Trophoblast cell (in vitro differentiated cells and primary cell): ENCODE measurements around the gene S100A12.

ENCODE experiments used
- DNase-seq, 2 donors: peaks; one replicate each; pipeline ENCODE4 v3.0.0-alpha.2; 2016
- H2AFZ ChIP-seq: 2 replicates; pipeline ENCODE4 v1.6.1; 2013; ENCODE audit warnings: low read length, moderate library complexity, mild to moderate bottlenecking; ENCODE audit not compliant: insufficient read depth, poor library complexity
- H2AK5ac ChIP-seq: 2 replicates; pipeline ENCODE4 v1.6.1; 2013; ENCODE audit warnings: mild to moderate bottlenecking, low read length
- H2BK120ac ChIP-seq: 2 replicates; pipeline ENCODE4 v1.6.1; 2013; ENCODE audit warnings: low read length, mild to moderate bottlenecking, moderate library complexity; ENCODE audit not compliant: insufficient read depth, poor library complexity
- H2BK12ac ChIP-seq: 2 replicates; pipeline ENCODE4 v1.6.1; 2013; ENCODE audit warnings: mild to moderate bottlenecking, low read length, moderate library complexity
- H2BK5ac ChIP-seq: 2 replicates; pipeline ENCODE4 v1.6.1; 2013; ENCODE audit warnings: low read length, low read depth, moderate library complexity, mild to moderate bottlenecking; ENCODE audit not compliant: poor library complexity
- H3K14ac ChIP-seq: 2 replicates; pipeline ENCODE4 v1.6.1; 2013; ENCODE audit warnings: mild to moderate bottlenecking, low read length
- H3K18ac ChIP-seq: 2 replicates; pipeline ENCODE4 v1.6.1; 2013; ENCODE audit warnings: mild to moderate bottlenecking, low read length
- H3K23ac ChIP-seq: 2 replicates; pipeline ENCODE4 v1.6.1; 2013; ENCODE audit warnings: low read length
- H3K27ac ChIP-seq: 2 replicates; pipeline ENCODE4 v1.5.1; 2013; ENCODE audit warnings: low read depth, mild to moderate bottlenecking, inconsistent platforms, low read length, moderate library complexity
- H3K27me3 ChIP-seq: 2 replicates; pipeline ENCODE4 v1.6.1; 2013; ENCODE audit warnings: inconsistent platforms, mild to moderate bottlenecking, low read length, moderate library complexity; ENCODE audit not compliant: insufficient read depth
- H3K36me3 ChIP-seq, 2 experiments: 1 replicate in 1 of 2; 2 replicates in 1 of 2; pipeline ENCODE4 v1.6.1; 2013; ENCODE audit warnings: low read length in 2 of 2, mild to moderate bottlenecking in 2 of 2, moderate library complexity in 1 of 2; ENCODE audit not compliant: insufficient read depth in 2 of 2, control insufficient read depth in 1 of 2
- H3K4ac ChIP-seq: 2 replicates; pipeline ENCODE4 v1.6.1; 2013; ENCODE audit warnings: low read depth, mild to moderate bottlenecking, low read length, moderate library complexity
- H3K4me1 ChIP-seq, 2 experiments: 1 replicate in 1 of 2; 2 replicates in 1 of 2; pipeline ENCODE4 v1.6.1; 2013; ENCODE audit warnings: low read length in 2 of 2, mild to moderate bottlenecking in 2 of 2, moderate library complexity in 1 of 2; ENCODE audit not compliant: insufficient read depth in 2 of 2, control insufficient read depth in 1 of 2
- H3K4me2 ChIP-seq: 2 replicates; pipeline ENCODE4 v1.6.1; 2013; ENCODE audit warnings: inconsistent platforms, mild to moderate bottlenecking, low read length, moderate library complexity
- H3K4me3 ChIP-seq: 2 replicates; pipeline ENCODE4 v1.5.1; 2013; ENCODE audit warnings: mild to moderate bottlenecking, low read depth, low read length, inconsistent platforms
- H3K79me1 ChIP-seq: one replicate; pipeline ENCODE4 v1.6.1; 2013; ENCODE audit warnings: low read length
- H3K79me2 ChIP-seq: 2 replicates; pipeline ENCODE4 v1.6.1; 2013; ENCODE audit warnings: low read length, mild to moderate bottlenecking; ENCODE audit not compliant: control insufficient read depth, insufficient read depth, poor library complexity
- H3K9ac ChIP-seq: 2 replicates; pipeline ENCODE4 v1.6.1; 2013; ENCODE audit warnings: mild to moderate bottlenecking, low read length
- H3K9me3 ChIP-seq: 2 replicates; pipeline ENCODE4 v1.6.1; 2013; ENCODE audit warnings: low read depth, mild to moderate bottlenecking, control low read depth, inconsistent platforms, low read length; ENCODE audit not compliant: insufficient read depth
- H4K12ac ChIP-seq: 2 replicates; pipeline ENCODE4 v1.6.1; 2013; ENCODE audit warnings: low read depth, mild to moderate bottlenecking, low read length, moderate library complexity
- H4K8ac ChIP-seq: 2 replicates; pipeline ENCODE4 v1.6.1; 2013; ENCODE audit warnings: low read depth, mild to moderate bottlenecking, low read length, moderate library complexity
- H4K91ac ChIP-seq: one replicate; pipeline ENCODE4 v1.6.1; 2013; ENCODE audit warnings: low read depth, mild to moderate bottlenecking, low read length, moderate library complexity
- WGBS: extraction: QIAGEN DNeasy Blood & Tissue Kit; methylation state at CpG from one replicate; pipeline ENCODE4 v1.1.7; 2013; ENCODE audit warnings: missing lambda C conversion rate; ENCODE audit not compliant: insufficient read length, insufficient coverage; ENCODE audit errors: extremely low coverage; 5-methylcytosine and 5-hydroxymethylcytosine counted together

S100A12 gene

GRCh38 chr1:153403421-153404085 lies 28.1 kb upstream of the S100A12 start:
- Histone ChIP-seq H3K9me3 (no peaks in the 10 kb centered on the region), H2AFZ (no peak overlapping the region), H2BK5ac (no peak overlapping the region), H2AK5ac (no peak overlapping the region), H3K79me1 (no peaks in the 10 kb centered on the region), H3K27me3 (no peaks in the 10 kb centered on the region), H3K23ac (no peak overlapping the region), H3K18ac (no peak overlapping the region), H4K8ac (no peak overlapping the region), H2BK12ac (no peak overlapping the region), H3K14ac (no peak overlapping the region), H4K12ac (no peak overlapping the region), H3K4me1 (no peaks in the 10 kb centered on the region), H3K79me2 (no peaks in the 10 kb centered on the region), H2BK120ac (no peak overlapping the region), H3K9ac (no peak overlapping the region), H4K91ac (no peak overlapping the region), H3K4me2 (no peak overlapping the region), H3K4me3 (no peak overlapping the region), H3K4ac (no peak overlapping the region), H3K27ac (no peak overlapping the region), H3K36me3 (no peaks in the 10 kb centered on the region)
- WGBS, result no CpG with 5 or more reads among the region's 11 CpGs
- DNase-seq, result no peak

- Histone ChIP-seq H3K27ac (no peak overlapping the region), H3K4me2 (no peak overlapping the region), H3K9me3 (no peaks in the 10 kb centered on the region), H4K91ac (no peak overlapping the region), H2AK5ac (no peak overlapping the region), H3K18ac (no peak overlapping the region), H3K4me1 (no peaks in the 10 kb centered on the region), H3K14ac (no peak overlapping the region), H2AFZ (no peak overlapping the region), H4K12ac (no peak overlapping the region), H3K23ac (no peak overlapping the region), H3K9ac (no peak overlapping the region), H3K4me3 (no peak overlapping the region), H2BK5ac (no peak overlapping the region), H3K27me3 (no peaks in the 10 kb centered on the region), H3K79me2 (no peaks in the 10 kb centered on the region), H3K36me3 (no peaks in the 10 kb centered on the region), H3K79me1 (no peaks in the 10 kb centered on the region), H2BK12ac (no peak overlapping the region), H2BK120ac (no peak overlapping the region), H4K8ac (no peak overlapping the region), H3K4ac (no peak overlapping the region)
- no CpG with 5 or more reads among the region's 2 CpGs for WGBS
- DNase-seq, result no peak
These were observed 26.8 kb upstream of the S100A12 start for GRCh38 chr1:153402226-153402625.

GRCh38 chr1:153401461-153401860 lies 26.0 kb upstream of the S100A12 start:
- Histone ChIP-seq H3K4me3 (no peak overlapping the region), H4K91ac (no peak overlapping the region), H3K18ac (no peak overlapping the region), H3K14ac (no peak overlapping the region), H2AFZ (no peak overlapping the region), H3K9ac (no peak overlapping the region), H3K23ac (no peak overlapping the region), H3K9me3 (no peaks in the 10 kb centered on the region), H3K27me3 (no peaks in the 10 kb centered on the region), H3K4ac (no peak overlapping the region), H3K79me1 (no peaks in the 10 kb centered on the region), H3K79me2 (no peaks in the 10 kb centered on the region), H2AK5ac (no peak overlapping the region), H3K27ac (no peak overlapping the region), H3K4me2 (no peak overlapping the region), H4K8ac (no peak overlapping the region), H4K12ac (no peak overlapping the region), H2BK120ac (no peak overlapping the region), H2BK5ac (no peak overlapping the region), H2BK12ac (no peak overlapping the region), H3K36me3 (no peaks in the 10 kb centered on the region), H3K4me1 (no peaks in the 10 kb centered on the region)
- no peak for DNase-seq
- WGBS, result no CpG with 5 or more reads among the region's 9 CpGs

- no CpG with 5 or more reads among the region's 5 CpGs for WGBS
- Histone ChIP-seq H3K4ac (no peak overlapping the region), H3K4me3 (no peak overlapping the region), H4K12ac (no peak overlapping the region), H3K9me3 (no peaks in the 10 kb centered on the region), H3K79me1 (no peaks in the 10 kb centered on the region), H2BK5ac (no peak overlapping the region), H3K27me3 (no peaks in the 10 kb centered on the region), H3K27ac (no peak overlapping the region), H3K79me2 (no peaks in the 10 kb centered on the region), H4K91ac (no peak overlapping the region), H2BK120ac (no peak overlapping the region), H2BK12ac (no peak overlapping the region), H2AK5ac (no peak overlapping the region), H4K8ac (no peak overlapping the region), H3K23ac (no peak overlapping the region), H3K14ac (no peak overlapping the region), H3K4me1 (no peaks in the 10 kb centered on the region), H3K4me2 (no peak overlapping the region), H3K9ac (no peak overlapping the region), H3K18ac (no peak overlapping the region), H3K36me3 (no peaks in the 10 kb centered on the region), H2AFZ (no peak overlapping the region)
- DNase-seq, result no peak
These were observed 24.8 kb upstream of the S100A12 start for GRCh38 chr1:153400244-153400643.
